LoVo (cell line): ENCODE results near the gene TMEM25.
"Not testable (repeated sequence)": the region's sequence is repeated elsewhere in the genome, so short reads cannot be mapped to it uniquely, and the experiment has no call there.

Experiments used
- DNase-seq: peaks from one replicate; pipeline ENCODE4 v3.0.0-alpha.2; 2016; ENCODE audit warnings: low spot score

TMEM25 gene

GRCh38 chr11:118530683-118531596 is at the start of gene TMEM25:
Gene TMEM25 (plus strand): TSS chr11:118531192. CDS start chr11:118531802, 610 bp downstream.
- no peak for DNase-seq

- DNase-seq: not testable (repeated sequence)
Observed at GRCh38 chr11:118481238-118481637, 49.8 kb upstream of the TMEM25 start.

- DNase-seq: no peak
Observed at GRCh38 chr11:118484405-118484804, 46.6 kb upstream of the TMEM25 start.

GRCh38 chr11:118485273-118485672 is 45.7 kb upstream of the TMEM25 start:
- no peak for DNase-seq

- peak; percentile 75 for DNase-seq
Observed at GRCh38 chr11:118488480-118489109, 42.4 kb upstream of the TMEM25 start.

- no peak for DNase-seq
Observed at GRCh38 chr11:118491041-118491440, 40.0 kb upstream of the TMEM25 start.

GRCh38 chr11:118497831-118498230 is 33.2 kb upstream of the TMEM25 start:
- DNase-seq: no peak

- no peak for DNase-seq
Observed at GRCh38 chr11:118503216-118503615, 27.8 kb upstream of the TMEM25 start.

- no peak for DNase-seq
Observed at GRCh38 chr11:118511601-118512000, 19.4 kb upstream of the TMEM25 start.

GRCh38 chr11:118514103-118514502 is 16.9 kb upstream of the TMEM25 start:
- DNase-seq: no peak

GRCh38 chr11:118519549-118519948 is 11.4 kb upstream of the TMEM25 start:
- no peak for DNase-seq

GRCh38 chr11:118521892-118522311 is 9.1 kb upstream of the TMEM25 start:
- DNase-seq: no peak

GRCh38 chr11:118522571-118523072 is 8.4 kb upstream of the TMEM25 start:
- no peak for DNase-seq

GRCh38 chr11:118524356-118524755 is 6.6 kb upstream of the TMEM25 start:
- DNase-seq: no peak

GRCh38 chr11:118524757-118525470 is 6.1 kb upstream of the TMEM25 start:
- DNase-seq: no peak

GRCh38 chr11:118526688-118527087 is 4.3 kb upstream of the TMEM25 start:
- DNase-seq: no peak

GRCh38 chr11:118527109-118527508 is 3.9 kb upstream of the TMEM25 start, which contains the start of gene TTC36:
Gene TTC36 (plus strand): TSS chr11:118527474. CDS start chr11:118527495, 21 bp downstream.
- no peak for DNase-seq

GRCh38 chr11:118528511-118528910 is 2.5 kb upstream of the TMEM25 start:
- DNase-seq: no peak

- DNase-seq: no peak
Observed at GRCh38 chr11:118529584-118530175, 1.3 kb upstream of the TMEM25 start.

- DNase-seq: peak; percentile 31
Observed at GRCh38 chr11:118530180-118530682, 761 bp upstream of the TMEM25 start.

GRCh38 chr11:118531597-118532084 is 649 bp downstream of the TMEM25 start:
- no peak for DNase-seq
